Ovary (tissue), 9 donors: Measurements from ENCODE around the gene WNK2. TPM values are rescaled to one million over a fixed set of nuclear protein-coding genes. Genes with fewer than 3 reads are reported as not detected.

Source experiments
- DNase-seq, 5 donors: peaks; one replicate each; pipeline ENCODE4 v3.0.0-alpha.2; 2019 to 2020
- H3K27ac ChIP-seq, 2 donors: fragments of 200-600 bp; one replicate each; pipeline versions ENCODE4 v1.5.1 to v1.8.0; 2019 to 2022
- H3K27me3 ChIP-seq: fragments of 200-600 bp; one replicate; pipeline ENCODE4 v1.8.0; 2022
- H3K36me3 ChIP-seq: fragments of 200-600 bp; sonication (generic); one replicate; pipeline ENCODE4 v1.5.1; 2019
- H3K4me1 ChIP-seq: one replicate; pipeline ENCODE4 v1.8.1; 2013; ENCODE audit warnings: mild to moderate bottlenecking, moderate library complexity; ENCODE audit not compliant: insufficient read depth
- H3K4me3 ChIP-seq: fragments of 200-600 bp; sonication (generic); one replicate; pipeline ENCODE4 v1.5.1; 2017
- H3K9me3 ChIP-seq, 2 donors: fragments of 200-600 bp in 1 of 2; sonication (generic) in 1 of 2; one replicate each; pipeline versions ENCODE4 v1.5.1 to v1.8.1; 2013 to 2019; ENCODE audit warnings: mild to moderate bottlenecking in 1 of 2, moderate library complexity in 1 of 2
- EP300 ChIP-seq: sonication (generic); formaldehyde crosslinking; IDR thresholded peaks from one replicate; pipeline ENCODE4 v1.6.1; 2017; ENCODE audit warnings: antibody characterized with exemption
- POLR2A ChIP-seq: fragments of 450-650 bp; IDR thresholded peaks from one replicate; pipeline ENCODE4 v1.6.1; 2017; ENCODE audit warnings: antibody characterized with exemption, mild to moderate bottlenecking, moderate library complexity
- WGBS, 3 donors: extraction: QIAGEN DNeasy Blood & Tissue Kit in 1 of 3; methylation state at CpG; one replicate each; pipeline versions ENCODE4 v1.1.5 to v1.1.7; 2013 to 2017; 5-methylcytosine and 5-hydroxymethylcytosine counted together
- intact Hi-C, 4 donors: fragments of 100-400 bp; cut with DNase I; formaldehyde crosslinking; loops; one replicate each; pipeline versions ENCODE4 v1.11.0 to v1.15.1; 2022 to 2023
- polyA plus RNA-seq, 2 donors: library from polyadenylated mRNA; stranded (reverse); fragments of 200-250 nt in 1 of 2; fragments of 350-450 nt in 1 of 2; fragmentation: Illumina TruSeq in 1 of 2; extraction: RNeasy Lipid Tissue Mini Kit (QIAGEN cat#74804) in 1 of 2; gene quantifications; one replicate each; pipeline ENCODE4 v1.2.3, GENCODE V29; 2013 to 2014
- total RNA-seq, 7 donors: library from RNA; depleted of rRNA in 2 of 7; stranded (reverse); fragments of >200 nt in 2 of 7; fragmentation: NEBNext Ultra II Directional in 3 of 7; extraction: Animal tissue kit (Norgen Biotek cat#: 25700) in 3 of 7; gene quantifications; one replicate each; pipeline versions ENCODE4 v1.1.0 to v1.2.4, GENCODE V29; 2016 to 2023
- TF ChIP-seq, protein P1 (sequence below), 3 donors: fragments of 450-650 bp in 2 of 3; fragments of 200-600 bp in 1 of 3; IDR thresholded peaks; one replicate each; pipeline versions ENCODE4 v1.5.1 to v1.8.0; 2016 to 2022; ENCODE audit warnings: antibody characterized with exemption in 3 of 3, mild to moderate bottlenecking in 1 of 3
- donor health status: DM: no; HTN: no; CAD: no; lungs with moderate emphysema.
- donor health status: DM: no; HTN: no; CAD: no.
- donor health status: Bipolar disorder and iron deficiency.
- donor health status: DM: yes; HTN: yes; CAD: no.
- donor health status: DM: no; HTN: no; CAD: no.
- donor health status: DM: yes; HTN: yes; CAD: no.

The WNK2 gene
- total and polyA plus RNA-seq, 9 donors: 0.53 to 24.7 (median 4.4) TPM

DNA sequence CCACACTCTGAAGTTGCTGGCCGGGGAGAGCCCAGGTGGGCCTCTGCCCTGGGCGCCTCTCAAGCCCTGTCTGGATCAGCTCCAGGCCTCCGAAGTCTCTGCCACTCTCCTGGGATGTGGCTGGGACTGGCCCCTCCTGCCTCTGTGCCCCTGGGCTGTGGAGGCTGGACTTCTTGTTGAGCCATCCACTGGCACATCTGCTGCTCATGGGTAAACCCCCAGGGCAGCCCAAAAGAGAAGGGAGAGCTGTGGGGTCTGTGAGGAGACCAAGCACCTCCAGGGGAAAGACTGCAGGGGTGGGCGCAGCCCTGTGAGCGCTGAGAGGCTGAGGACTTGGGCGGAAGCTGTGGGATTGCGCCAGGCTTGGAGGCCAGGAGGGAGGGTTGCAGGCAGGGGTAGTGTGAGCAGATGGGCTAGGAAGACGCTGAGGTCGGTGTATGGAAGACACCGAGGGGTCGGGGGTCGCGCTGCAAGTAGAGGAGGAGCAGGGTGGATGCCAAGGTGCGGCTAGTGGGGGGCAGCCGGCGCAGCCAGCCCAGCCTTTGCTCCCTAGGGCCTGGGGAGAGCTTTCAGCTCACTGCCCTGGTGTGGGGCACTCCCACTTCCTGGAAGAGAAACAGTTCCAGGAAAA is 118.1 kb downstream of the WNK2 start:
- Histone ChIP-seq H3K9me3 (no peaks in the 10 kb centered on the region), H3K4me3 (no peak overlapping the region), H3K27ac (no peak overlapping the region), H3K36me3 (no peaks in the 10 kb centered on the region), H3K27me3 (no peaks in the 10 kb centered on the region), H3K4me1 (peaks cover 6% of the 10 kb centered on the region)
- 82 to 85% (median 83%) methylated on average over 16 of the region's 16 CpGs for WGBS, 3 donors
- intact Hi-C loops: loop anchor here (5.0 to 10.0 kb wide), 4 partner anchors 127 to 300 kb away; no protein-coding TSS in a partner anchor
- no peak for TF ChIP-seq POLR2A
- no peak for TF ChIP-seq EP300
- TF ChIP-seq, protein P1, sequence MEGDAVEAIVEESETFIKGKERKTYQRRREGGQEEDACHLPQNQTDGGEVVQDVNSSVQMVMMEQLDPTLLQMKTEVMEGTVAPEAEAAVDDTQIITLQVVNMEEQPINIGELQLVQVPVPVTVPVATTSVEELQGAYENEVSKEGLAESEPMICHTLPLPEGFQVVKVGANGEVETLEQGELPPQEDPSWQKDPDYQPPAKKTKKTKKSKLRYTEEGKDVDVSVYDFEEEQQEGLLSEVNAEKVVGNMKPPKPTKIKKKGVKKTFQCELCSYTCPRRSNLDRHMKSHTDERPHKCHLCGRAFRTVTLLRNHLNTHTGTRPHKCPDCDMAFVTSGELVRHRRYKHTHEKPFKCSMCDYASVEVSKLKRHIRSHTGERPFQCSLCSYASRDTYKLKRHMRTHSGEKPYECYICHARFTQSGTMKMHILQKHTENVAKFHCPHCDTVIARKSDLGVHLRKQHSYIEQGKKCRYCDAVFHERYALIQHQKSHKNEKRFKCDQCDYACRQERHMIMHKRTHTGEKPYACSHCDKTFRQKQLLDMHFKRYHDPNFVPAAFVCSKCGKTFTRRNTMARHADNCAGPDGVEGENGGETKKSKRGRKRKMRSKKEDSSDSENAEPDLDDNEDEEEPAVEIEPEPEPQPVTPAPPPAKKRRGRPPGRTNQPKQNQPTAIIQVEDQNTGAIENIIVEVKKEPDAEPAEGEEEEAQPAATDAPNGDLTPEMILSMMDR (IDR thresholded peaks at IDR 0.05): no peak
- DNase-seq: peak in 3 of 5 donors; percentile 5 to 14 (median 7)

DNA sequence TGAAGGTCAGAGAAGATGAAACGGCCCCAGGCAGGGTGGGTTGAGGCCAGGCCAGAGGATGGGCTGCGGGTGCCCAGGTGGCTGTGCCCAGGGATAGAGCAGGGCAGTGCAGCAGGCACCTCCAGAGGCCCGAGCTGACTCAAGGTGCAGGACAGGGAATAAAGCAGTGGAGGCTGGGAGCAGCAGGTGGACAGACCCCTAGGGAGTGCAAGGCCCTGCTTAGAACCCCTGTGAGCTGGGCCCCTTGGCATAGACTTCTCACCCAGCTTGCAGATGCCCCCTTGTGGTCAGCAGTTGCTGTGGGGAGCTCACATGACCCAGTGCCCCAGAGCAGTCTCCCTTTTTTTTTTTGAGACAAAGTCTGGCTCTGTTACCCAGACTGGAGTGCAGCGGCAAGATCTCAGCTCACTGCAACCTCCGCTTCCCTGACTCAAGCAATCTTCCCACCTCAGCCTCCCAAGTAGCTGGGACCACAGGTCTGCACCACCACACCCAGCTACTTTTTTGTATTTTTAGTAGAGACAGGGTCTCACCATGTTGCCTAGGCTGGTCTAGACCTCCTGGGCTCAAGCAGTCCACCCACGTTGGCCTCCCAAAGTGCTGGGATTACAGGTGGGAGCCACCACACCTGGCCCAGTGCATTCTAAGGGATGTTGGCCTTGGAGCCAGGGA is 118.8 kb downstream of the WNK2 start:
- Histone ChIP-seq H3K27me3 (no peaks in the 10 kb centered on the region), H3K4me3 (no peak overlapping the region), H3K9me3 (no peaks in the 10 kb centered on the region), H3K27ac (no peak overlapping the region), H3K4me1 (peaks cover 6% of the 10 kb centered on the region), H3K36me3 (no peaks in the 10 kb centered on the region)
- intact Hi-C loops: loop anchor here (5.0 to 10.0 kb wide), 4 partner anchors 128 to 300 kb away; no protein-coding TSS in a partner anchor
- no peak for TF ChIP-seq POLR2A
- TF ChIP-seq, protein P1 (IDR thresholded peaks at IDR 0.05): no peak
- TF ChIP-seq EP300: no peak
- peak in 3 of 5 donors; percentile 13 to 39 (median 20) for DNase-seq
- 85 to 94% (median 87%) methylated on average over 6 of the region's 6 CpGs for WGBS, 3 donors

DNA sequence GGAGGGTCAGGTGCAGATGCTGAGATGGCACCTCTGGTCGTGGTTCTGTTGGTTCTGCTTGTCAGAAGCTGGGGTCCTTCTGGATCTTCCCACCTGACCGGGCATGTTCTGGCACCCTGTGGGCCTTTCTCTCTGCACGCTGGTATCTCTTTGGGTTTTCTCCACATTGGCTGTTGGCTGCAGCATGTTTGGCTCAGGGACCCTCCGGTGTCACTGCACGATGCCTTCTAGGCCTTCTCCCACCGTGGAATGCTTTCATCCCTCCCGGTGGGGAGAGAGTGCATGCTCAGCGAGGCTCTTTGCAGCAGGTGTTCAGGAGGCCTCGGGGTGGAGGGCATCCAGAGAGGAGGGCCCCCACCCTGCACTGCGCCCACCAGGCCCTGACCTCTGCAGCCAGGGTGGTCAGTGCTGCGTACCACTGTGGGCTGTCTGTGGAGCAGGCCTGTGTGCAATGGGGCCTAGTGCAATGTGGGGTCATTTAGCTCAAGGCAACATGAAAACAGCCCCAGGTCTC is 119.4 kb downstream of the WNK2 start:
- H3K27me3 ChIP-seq: no peaks in the 10 kb centered on the region
- DNase-seq: peak in 1 of 5 donors; percentile 5
- TF ChIP-seq, protein P1 (IDR thresholded peaks at IDR 0.05): no peak
- TF ChIP-seq EP300 (no peak), POLR2A (no peak)
- H3K27ac ChIP-seq: no peak overlapping the region
- no peaks in the 10 kb centered on the region for H3K9me3 ChIP-seq
- WGBS, 3 donors: 90 to 95% (median 92%) methylated on average over 11 of the region's 11 CpGs
- H3K4me3 ChIP-seq: no peak overlapping the region
- intact Hi-C loops: loop anchor here (5.0 to 10.0 kb wide), 4 partner anchors 129 to 301 kb away; no protein-coding TSS in a partner anchor
- no peaks in the 10 kb centered on the region for H3K36me3 ChIP-seq
- peaks cover 6% of the 10 kb centered on the region for H3K4me1 ChIP-seq

DNA sequence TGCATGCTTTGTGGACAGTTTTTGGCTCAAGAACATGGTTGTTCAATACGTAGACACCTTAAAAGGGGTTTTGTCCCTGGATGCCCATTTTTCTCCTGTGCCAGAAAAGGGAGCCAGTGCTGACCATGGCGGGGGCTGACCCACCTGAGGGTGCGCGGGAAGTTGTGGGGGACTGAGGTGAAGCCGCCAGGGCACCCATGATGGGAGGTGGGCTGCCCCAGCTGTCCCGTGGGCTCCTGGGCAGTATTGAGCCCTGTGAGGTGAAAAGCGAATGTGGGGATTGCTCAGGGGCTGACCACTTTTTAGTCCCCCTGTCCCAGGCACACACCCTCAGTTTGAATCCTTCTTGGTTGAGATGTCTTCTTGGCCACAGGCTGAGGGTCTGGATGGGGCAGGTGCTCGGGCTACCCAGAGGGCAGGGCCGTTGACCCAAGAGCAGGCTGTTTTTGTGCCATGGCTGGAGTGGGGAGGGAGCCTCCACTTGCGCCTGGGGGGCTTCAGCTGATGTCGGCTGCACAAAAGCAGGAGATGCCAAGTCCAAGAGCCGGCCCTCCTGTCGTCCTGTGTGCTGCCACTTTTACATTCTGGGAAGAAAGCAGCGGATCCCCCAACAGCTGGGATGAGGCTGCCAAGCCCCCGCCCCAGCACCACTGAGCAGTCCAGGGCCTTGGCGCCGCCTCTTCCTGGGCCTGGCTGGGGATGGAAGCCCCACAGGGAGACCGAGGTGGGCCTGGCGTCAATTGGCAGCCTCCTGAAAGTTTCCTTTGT is 120.1 kb downstream of the WNK2 start:
- intact Hi-C loops: loop anchor here (5.0 to 10.0 kb wide), 4 partner anchors 129 to 302 kb away; no protein-coding TSS in a partner anchor
- Histone ChIP-seq H3K36me3 (no peaks in the 10 kb centered on the region), H3K9me3 (no peaks in the 10 kb centered on the region), H3K4me1 (peaks cover 4% of the 10 kb centered on the region), H3K27me3 (no peaks in the 10 kb centered on the region), H3K4me3 (no peak overlapping the region), H3K27ac (no peak overlapping the region)
- DNase-seq: peak in 3 of 5 donors; percentile 2 to 29 (median 4)
- 91 to 95% (median 93%) methylated on average over 17 to 19 of the region's 19 CpGs for WGBS, 3 donors
- TF ChIP-seq POLR2A (no peak), EP300 (no peak)
- TF ChIP-seq, protein P1 (IDR thresholded peaks at IDR 0.05): no peak
